Sigmoid colon (tissue), 4 donors: ENCODE results near the gene OARD1.

Source experiments
- EP300 ChIP-seq, 4 donors: sonication (generic); formaldehyde crosslinking; IDR thresholded peaks; one replicate each; pipeline ENCODE4 v1.6.1; 2017; ENCODE audit warnings: antibody characterized with exemption in 4 of 4
- POLR2AphosphoS5 ChIP-seq, 4 donors: sonication (generic); formaldehyde crosslinking; IDR thresholded peaks; one replicate each; pipeline ENCODE4 v1.6.1; 2017; ENCODE audit warnings: antibody characterized with exemption in 4 of 4
- TF ChIP-seq, protein P1 (sequence below), 4 experiments: fragments of 450-650 bp in 3 of 4; fragments of 200-600 bp in 1 of 4; IDR thresholded peaks; one replicate each; pipeline ENCODE4 v1.5.1; 2016 to 2019; ENCODE audit warnings: antibody characterized with exemption in 4 of 4, mild to moderate bottlenecking in 3 of 4, moderate library complexity in 2 of 4

DNA sequence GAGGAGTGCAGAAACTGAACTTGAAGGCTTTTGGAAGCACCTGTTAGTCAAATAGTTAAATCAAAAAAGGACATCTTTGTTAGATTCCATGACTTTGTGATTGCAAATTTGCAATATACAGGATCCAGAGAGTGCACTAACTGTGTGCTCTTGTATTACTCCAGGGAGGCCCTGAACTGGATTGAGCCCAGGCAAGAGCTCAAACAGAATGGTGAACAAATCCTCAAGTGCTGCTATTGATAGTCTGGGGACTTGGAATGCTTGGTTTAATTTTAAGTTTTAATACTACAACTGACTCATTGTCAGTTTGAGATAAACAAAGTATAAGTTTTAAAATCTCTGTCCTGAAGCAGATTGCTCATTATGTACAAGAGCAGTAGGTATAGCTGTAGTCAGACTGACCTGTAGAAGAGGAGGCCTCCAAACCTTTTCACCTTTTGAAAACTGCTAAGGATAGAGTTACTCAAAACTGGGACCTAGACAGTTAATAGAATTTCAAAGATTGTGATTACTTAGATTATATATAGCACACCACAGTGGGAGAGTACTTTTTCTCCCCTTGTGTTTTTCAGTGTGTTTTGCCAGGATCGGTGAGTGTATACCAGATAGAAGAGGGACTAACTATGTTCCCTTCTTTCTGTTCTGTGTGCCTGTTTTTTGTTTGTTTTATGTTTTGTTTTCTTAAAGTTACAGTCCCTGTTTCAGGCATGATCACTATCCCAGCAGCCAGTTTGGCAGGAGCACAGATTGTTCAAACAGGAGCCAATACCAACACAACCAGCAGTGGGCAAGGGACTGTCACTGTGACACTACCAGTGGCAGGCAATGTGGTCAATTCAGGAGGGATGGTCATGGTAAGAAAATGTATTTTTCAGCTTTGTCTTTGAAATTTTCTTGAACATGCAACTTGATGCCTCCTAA lies 18.9 kb upstream of the OARD1 start:
- no peak for TF ChIP-seq POLR2AphosphoS5 (IDR thresholded peaks at IDR 0.05)
- TF ChIP-seq, protein P1, sequence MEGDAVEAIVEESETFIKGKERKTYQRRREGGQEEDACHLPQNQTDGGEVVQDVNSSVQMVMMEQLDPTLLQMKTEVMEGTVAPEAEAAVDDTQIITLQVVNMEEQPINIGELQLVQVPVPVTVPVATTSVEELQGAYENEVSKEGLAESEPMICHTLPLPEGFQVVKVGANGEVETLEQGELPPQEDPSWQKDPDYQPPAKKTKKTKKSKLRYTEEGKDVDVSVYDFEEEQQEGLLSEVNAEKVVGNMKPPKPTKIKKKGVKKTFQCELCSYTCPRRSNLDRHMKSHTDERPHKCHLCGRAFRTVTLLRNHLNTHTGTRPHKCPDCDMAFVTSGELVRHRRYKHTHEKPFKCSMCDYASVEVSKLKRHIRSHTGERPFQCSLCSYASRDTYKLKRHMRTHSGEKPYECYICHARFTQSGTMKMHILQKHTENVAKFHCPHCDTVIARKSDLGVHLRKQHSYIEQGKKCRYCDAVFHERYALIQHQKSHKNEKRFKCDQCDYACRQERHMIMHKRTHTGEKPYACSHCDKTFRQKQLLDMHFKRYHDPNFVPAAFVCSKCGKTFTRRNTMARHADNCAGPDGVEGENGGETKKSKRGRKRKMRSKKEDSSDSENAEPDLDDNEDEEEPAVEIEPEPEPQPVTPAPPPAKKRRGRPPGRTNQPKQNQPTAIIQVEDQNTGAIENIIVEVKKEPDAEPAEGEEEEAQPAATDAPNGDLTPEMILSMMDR (IDR thresholded peaks at IDR 0.05), result no peak
- no peak for TF ChIP-seq EP300 (IDR thresholded peaks at IDR 0.05)
